ENCODE data around the gene CLTRN. TPM values are rescaled to one million over a fixed set of nuclear protein-coding genes. Genes with fewer than 3 reads are reported as not detected.
A peak's percentile ranks its signal among the peaks of the same experiment; 100 is the strongest.

The CLTRN gene
- total RNA-seq, 1 experiment from 2014 or later, result 1.8 TPM

DNA sequence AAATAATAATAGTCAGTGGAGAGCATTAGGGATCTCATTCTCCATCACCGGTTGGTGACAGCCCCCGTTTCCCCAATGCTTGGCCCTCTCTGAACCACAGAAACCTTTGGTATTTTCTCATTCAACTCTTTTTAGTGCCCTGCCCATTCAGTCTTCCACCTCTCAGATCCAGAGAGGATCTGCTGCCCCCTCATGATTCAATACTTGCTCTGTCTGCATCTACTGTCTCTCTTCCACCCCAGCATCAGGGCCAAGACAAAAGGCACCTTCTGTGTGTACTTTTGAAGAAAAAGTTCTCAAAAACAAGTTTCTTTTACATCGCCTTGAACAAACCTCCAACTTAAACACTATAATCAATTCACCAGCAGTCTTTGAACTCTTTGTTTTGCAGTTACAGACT, 19.3 kb downstream of the CLTRN start:
- no CpG with 5 or more reads among the region's 3 CpGs for WGBS (ENCODE audit: extremely low coverage, insufficient read length, low lambda C conversion rate)
- H3K27ac Mint-ChIP-seq, result peak overlapping the region in 1 of 3 experiments; percentile 37; a peak in 1 of 7 replicates

More for the DNA sequence above, 19.3 kb downstream of the CLTRN start:
- H3K79me1 ChIP-seq (ENCODE audit: insufficient read depth, low read depth, low read length, poor library complexity, severe bottlenecking), result no peaks in the 10 kb centered on the region
- no peaks in the 10 kb centered on the region for H3K23me2 ChIP-seq (ENCODE audit: insufficient read length, low read depth, low read length, poor library complexity, severe bottlenecking)
- no peak overlapping the region for H3K4me2 ChIP-seq (ENCODE audit: insufficient read depth, insufficient read length, low read length)
- H2BK15ac ChIP-seq (ENCODE audit: low read depth, low read length), result no peak overlapping the region
- H3K9ac ChIP-seq (ENCODE audit: extremely low read depth, insufficient read length, low read length), result no peak overlapping the region
- no peak for DNase-seq
- no peaks in the 10 kb centered on the region for H4K20me1 ChIP-seq (ENCODE audit: control insufficient read depth, insufficient read depth, insufficient read length)
- H4K8ac ChIP-seq (replicated peaks; ENCODE audit: insufficient read length, low read depth, low read length), result no peak overlapping the region
- H3K4ac ChIP-seq (ENCODE audit: low read depth, low read length), result no peak overlapping the region
- no peak overlapping the region for H3K18ac ChIP-seq (ENCODE audit: insufficient read length, low read depth, low read length)
- no peak overlapping the region for H3K14ac ChIP-seq (ENCODE audit: insufficient read depth, low read length)
- Mint-ChIP-seq H3K27me3 (ENCODE audit: low read depth) (no peaks in the 10 kb centered on the region), H3K9me3 (no peaks in the 10 kb centered on the region), H3K4me3 (no peak overlapping the region), H3K4me1 (peaks cover 7 to 10% of the 10 kb centered on the region in 2 experiments), H3K36me3 (ENCODE audit: insufficient read depth in 1 of 3, low read depth in 3 of 3) (no peaks in the 10 kb centered on the region)
- no peak overlapping the region for H2BK20ac ChIP-seq (ENCODE audit: low read depth, low read length, poor library complexity, severe bottlenecking)
- no peak overlapping the region for H3T11ph ChIP-seq (ENCODE audit: low read length)
- H3K27me3 ChIP-seq (ENCODE audit: insufficient read depth, low read length), result no peaks in the 10 kb centered on the region
- no peak overlapping the region for H2AFZ ChIP-seq (ENCODE audit: low read length)
- no peak overlapping the region for H3K27ac ChIP-seq (ENCODE audit: insufficient read length, low read depth, low read length)
- no peak overlapping the region for H3K23ac ChIP-seq (ENCODE audit: insufficient read length, low read depth, low read length)
- H2AK5ac ChIP-seq (ENCODE audit: insufficient read length, low read length), result no peak overlapping the region
- TF ChIP-seq, protein P1, sequence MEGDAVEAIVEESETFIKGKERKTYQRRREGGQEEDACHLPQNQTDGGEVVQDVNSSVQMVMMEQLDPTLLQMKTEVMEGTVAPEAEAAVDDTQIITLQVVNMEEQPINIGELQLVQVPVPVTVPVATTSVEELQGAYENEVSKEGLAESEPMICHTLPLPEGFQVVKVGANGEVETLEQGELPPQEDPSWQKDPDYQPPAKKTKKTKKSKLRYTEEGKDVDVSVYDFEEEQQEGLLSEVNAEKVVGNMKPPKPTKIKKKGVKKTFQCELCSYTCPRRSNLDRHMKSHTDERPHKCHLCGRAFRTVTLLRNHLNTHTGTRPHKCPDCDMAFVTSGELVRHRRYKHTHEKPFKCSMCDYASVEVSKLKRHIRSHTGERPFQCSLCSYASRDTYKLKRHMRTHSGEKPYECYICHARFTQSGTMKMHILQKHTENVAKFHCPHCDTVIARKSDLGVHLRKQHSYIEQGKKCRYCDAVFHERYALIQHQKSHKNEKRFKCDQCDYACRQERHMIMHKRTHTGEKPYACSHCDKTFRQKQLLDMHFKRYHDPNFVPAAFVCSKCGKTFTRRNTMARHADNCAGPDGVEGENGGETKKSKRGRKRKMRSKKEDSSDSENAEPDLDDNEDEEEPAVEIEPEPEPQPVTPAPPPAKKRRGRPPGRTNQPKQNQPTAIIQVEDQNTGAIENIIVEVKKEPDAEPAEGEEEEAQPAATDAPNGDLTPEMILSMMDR (conservative IDR thresholded peaks at IDR 0.05), result peak; percentile 30; the same call in 1 of the 3 replicates
- no peak overlapping the region for H3K56ac ChIP-seq (ENCODE audit: insufficient read length, low read depth, low read length)
- no peak overlapping the region for H2BK5ac ChIP-seq (ENCODE audit: insufficient read length, low read length)
- H4K91ac ChIP-seq (ENCODE audit: insufficient read length, low read depth, low read length), result no peak overlapping the region
- H3K4me1 ChIP-seq (ENCODE audit: insufficient read depth, low read length), result no peaks in the 10 kb centered on the region
- no peak overlapping the region for H2BK120ac ChIP-seq (ENCODE audit: low read depth, low read length, poor library complexity, severe bottlenecking)
- H3K79me2 ChIP-seq (ENCODE audit: insufficient read depth, low read length), result no peaks in the 10 kb centered on the region
- no peak overlapping the region for H4K5ac ChIP-seq (ENCODE audit: insufficient read length, low read depth, low read length)
- H2BK12ac ChIP-seq (ENCODE audit: insufficient read length, low read depth, low read length), result no peak overlapping the region
- no peaks in the 10 kb centered on the region for H3K9me3 ChIP-seq (ENCODE audit: control insufficient read depth, low read depth, low read length)

Data from H9 (cell line).